ENCODE measurements around the gene TIAM2.

Gene TIAM2

DNA sequence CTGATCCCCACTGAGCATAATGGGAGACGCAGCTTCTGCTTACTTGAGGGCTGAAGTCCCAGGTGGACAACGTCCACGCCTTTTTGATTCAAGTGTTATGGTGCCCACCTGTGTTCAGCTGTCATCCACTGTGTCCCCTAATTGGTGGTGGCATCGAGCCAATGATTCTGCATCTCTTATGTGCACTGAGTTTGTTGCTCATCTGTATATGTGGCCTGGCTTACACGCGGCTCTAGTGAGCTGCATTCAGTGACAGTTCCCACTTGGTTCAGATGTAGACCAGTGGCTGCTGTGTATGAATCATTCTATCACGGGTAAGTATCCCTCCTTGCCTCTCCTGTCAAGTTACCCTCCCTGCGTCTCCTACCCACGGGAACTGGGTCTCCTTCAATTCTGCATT, 137.5 kb downstream of the TIAM2 start:
- no peak for DNase-seq

GRCh38 chr6:155141002-155141401, 145.9 kb downstream of the TIAM2 start:
- no peak for DNase-seq

- no peak for DNase-seq
Measured at GRCh38 chr6:155141512-155141911, 146.4 kb downstream of the TIAM2 start.

- no peak for DNase-seq
Measured at GRCh38 chr6:155142168-155143028, 147.3 kb downstream of the TIAM2 start.

- no peak for DNase-seq
Measured at GRCh38 chr6:155143029-155143577, 148.0 kb downstream of the TIAM2 start.

- DNase-seq = no peak
Measured at GRCh38 chr6:155143578-155144106, 148.5 kb downstream of the TIAM2 start.

GRCh38 chr6:155146205-155146604, 151.1 kb downstream of the TIAM2 start:
- DNase-seq = no peak

- no peak for DNase-seq
Measured at GRCh38 chr6:155147958-155148663, 153.0 kb downstream of the TIAM2 start.

- DNase-seq = no peak
Measured at GRCh38 chr6:155150967-155151671, 156.0 kb downstream of the TIAM2 start.

- DNase-seq = no peak
Measured at GRCh38 chr6:155152211-155153076, 157.3 kb downstream of the TIAM2 start.

GRCh38 chr6:155154158-155154830, 159.2 kb downstream of the TIAM2 start:
- no peak for DNase-seq

- no peak for DNase-seq
Measured at GRCh38 chr6:155155787-155156447, 160.8 kb downstream of the TIAM2 start.

GRCh38 chr6:155157101-155157500, 162.0 kb downstream of the TIAM2 start:
- DNase-seq = no peak

DNA sequence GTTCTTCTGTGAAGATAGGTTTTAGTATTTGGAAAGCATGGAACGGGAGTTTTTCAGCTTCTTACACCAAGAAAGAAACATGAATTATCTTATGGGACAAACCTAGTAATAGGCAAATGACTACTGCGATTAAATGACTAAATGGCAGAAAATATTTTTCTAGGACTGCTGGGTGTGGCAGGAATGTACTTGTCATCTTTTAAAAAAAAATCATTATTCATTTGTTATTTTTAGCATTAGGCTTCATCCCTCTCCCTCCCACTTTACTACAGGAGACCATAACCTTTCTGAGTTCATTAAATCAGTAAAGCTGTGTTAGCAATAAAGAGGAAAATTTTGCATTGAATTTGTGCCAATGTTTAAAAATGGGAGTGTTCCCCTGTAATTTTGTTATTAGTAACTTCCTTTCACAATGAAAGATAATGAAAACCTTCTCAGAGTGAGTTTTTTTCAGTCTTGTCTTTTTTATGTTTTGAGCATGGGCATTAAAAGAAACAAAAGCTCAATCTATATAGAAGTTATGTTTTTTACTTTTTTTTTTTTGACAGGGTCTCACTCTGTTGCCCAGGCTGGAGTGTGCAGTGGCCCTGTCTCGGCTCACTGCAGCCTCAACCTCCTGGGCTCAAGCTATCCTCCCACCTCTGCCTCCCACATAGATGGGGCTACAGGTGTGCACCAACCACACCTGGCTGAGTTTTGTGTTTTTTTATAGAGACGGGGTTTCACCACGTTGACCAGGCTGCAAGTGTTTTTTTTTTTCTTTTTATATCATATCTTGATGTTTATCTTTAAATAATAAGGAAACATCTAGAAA, 163.1 kb downstream of the TIAM2 start:
- DNase-seq = no peak

GRCh38 chr6:155162682-155163081, 167.6 kb downstream of the TIAM2 start:
- DNase-seq = no peak

DNA sequence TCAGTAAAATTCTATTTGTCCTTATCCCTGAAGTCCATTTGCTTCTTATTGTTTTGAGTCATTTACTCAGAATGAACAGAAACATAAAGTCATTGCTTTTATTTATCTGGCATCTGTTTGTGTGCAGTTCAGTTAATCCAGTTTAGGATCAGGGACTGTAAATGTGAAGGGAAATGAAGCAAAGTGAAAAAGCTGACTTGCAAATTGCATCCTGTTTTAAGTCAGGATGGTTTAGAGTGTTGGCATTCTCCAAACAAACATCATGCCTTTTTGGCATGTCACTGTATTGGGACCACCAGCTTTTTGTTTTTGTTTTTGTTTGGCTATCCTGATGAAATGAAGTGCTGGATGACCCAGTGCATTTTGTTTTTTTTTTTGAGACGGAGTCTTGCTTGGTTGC, 168.5 kb downstream of the TIAM2 start:
- no peak for DNase-seq

- DNase-seq = no peak
Measured at GRCh38 chr6:155165029-155165710, 170.1 kb downstream of the TIAM2 start.

GRCh38 chr6:155170519-155170918, 175.4 kb downstream of the TIAM2 start:
- DNase-seq = no peak

DNA sequence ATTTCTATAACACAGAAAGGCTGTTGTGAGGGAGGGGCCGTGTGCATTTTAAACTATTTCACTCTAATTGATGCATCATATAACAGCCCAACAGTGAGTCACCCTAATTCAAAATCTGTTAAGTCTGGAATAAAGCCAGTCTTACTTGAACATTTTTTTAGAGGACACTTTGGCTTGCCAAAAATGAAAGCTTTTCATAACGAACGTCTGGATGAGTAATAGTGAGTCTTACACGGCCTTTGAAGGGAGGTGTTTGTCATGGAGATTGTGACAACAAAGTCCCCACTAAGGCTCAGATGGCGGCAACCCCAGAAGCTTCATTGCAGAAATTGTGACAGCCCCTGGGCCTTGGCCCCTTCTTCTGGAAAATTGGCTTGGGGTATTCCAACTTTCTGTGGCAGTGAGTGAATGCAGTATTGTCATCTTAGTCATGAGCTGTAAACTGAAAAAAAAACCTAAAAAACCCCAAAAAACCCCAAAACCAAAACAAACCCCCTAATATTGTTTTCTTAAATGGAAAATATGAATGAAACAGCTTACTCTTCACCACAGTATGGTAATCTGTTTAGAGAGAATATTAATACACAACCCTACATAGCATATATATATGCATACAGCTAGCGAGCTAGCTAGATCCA, 176.1 kb downstream of the TIAM2 start:
- peak; percentile 75 for DNase-seq

Data from stimulated activated CD4-positive, alpha-beta T cell treated with anti-CD3 and anti-CD28 coated beads, Interleukin-12 subunit alpha, Interleukin-12 subunit beta, amount 100 ng/mL, for 4 hours (primary cell).